ENCODE results near the gene CBY1. TPM values are rescaled to one million over a fixed set of nuclear protein-coding genes. Genes with fewer than 3 reads are reported as not detected.

The CBY1 gene
- total RNA-seq, 6 experiments from 2014 or later: 21.9 to 32.4 (median 25.9) TPM

DNA sequence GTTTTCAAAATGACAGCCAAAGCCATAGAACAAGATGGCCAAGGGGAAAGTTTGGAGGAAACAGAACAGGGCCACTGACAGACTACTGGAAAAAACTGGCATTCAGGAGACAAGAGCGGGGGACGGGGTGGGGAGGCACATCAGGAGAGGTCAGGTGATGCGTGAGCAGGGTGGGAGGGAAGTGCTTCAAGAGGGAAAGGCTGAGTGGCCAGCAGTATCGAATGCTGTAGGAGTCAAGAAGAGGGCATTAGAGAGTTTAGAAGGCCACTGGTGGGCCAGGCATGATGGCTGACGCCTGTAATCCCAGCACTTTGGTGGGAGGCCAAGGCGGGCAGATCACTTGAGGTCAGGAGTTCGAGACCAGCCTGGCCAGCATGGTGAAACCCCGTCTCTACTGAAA lies 57.5 kb downstream of the CBY1 start:
- no peak for DNase-seq
- Mint-ChIP-seq H3K27ac (peak overlapping the region; percentile 17), H3K9me3 (no peaks in the 10 kb centered on the region), H3K4me1 (ENCODE audit: low read depth) (peaks cover 59% of the 10 kb centered on the region), H3K36me3 (ENCODE audit: low read depth) (peaks cover 18% of the 10 kb centered on the region), H3K27me3 (ENCODE audit: insufficient read depth) (no peaks in the 10 kb centered on the region; the same call in none of the 2 replicates), H3K4me3 (no peak overlapping the region)
- TF ChIP-seq, protein P1, sequence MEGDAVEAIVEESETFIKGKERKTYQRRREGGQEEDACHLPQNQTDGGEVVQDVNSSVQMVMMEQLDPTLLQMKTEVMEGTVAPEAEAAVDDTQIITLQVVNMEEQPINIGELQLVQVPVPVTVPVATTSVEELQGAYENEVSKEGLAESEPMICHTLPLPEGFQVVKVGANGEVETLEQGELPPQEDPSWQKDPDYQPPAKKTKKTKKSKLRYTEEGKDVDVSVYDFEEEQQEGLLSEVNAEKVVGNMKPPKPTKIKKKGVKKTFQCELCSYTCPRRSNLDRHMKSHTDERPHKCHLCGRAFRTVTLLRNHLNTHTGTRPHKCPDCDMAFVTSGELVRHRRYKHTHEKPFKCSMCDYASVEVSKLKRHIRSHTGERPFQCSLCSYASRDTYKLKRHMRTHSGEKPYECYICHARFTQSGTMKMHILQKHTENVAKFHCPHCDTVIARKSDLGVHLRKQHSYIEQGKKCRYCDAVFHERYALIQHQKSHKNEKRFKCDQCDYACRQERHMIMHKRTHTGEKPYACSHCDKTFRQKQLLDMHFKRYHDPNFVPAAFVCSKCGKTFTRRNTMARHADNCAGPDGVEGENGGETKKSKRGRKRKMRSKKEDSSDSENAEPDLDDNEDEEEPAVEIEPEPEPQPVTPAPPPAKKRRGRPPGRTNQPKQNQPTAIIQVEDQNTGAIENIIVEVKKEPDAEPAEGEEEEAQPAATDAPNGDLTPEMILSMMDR (IDR thresholded peaks at IDR 0.05): no peak

DNA sequence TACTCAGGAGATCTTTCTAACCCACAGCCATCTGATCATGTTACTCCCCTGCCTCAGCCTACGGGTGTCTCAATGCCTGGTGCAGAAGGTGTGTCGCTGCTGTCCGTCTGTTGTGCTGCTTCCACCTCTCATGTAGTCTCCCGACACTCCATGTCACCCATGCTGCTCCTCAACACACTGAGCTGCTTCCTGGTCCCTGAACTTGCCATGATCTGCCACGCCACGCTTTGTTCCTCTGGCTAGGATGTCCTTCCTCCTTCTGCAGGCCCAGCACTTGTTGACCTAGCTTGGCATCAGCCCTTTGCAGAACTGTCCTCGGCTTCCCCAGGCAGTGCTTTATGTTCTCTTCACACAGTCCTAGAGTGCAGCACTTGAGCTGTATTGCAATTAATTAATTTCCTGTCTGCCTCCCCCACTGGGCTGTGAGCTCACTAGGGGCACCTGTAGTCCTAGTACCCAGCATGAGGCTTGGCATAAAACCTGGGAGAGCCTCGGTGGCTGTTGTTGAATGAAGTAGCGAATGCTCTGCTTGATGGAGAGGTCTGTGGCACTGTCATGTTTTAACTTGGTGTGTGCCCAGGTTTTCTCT lies 58.8 kb downstream of the CBY1 start:
- Mint-ChIP-seq H3K4me1 (ENCODE audit: low read depth) (peaks cover 57% of the 10 kb centered on the region), H3K36me3 (ENCODE audit: low read depth) (peaks cover 18% of the 10 kb centered on the region), H3K9me3 (no peaks in the 10 kb centered on the region), H3K27ac (peak overlapping the region; percentile 10; the same call in 1 of the 2 replicates), H3K27me3 (ENCODE audit: insufficient read depth) (no peaks in the 10 kb centered on the region; the same call in none of the 2 replicates), H3K4me3 (no peak overlapping the region)
- DNase-seq: no peak
- TF ChIP-seq, protein P1 (IDR thresholded peaks at IDR 0.05): no peak

GRCh38 chr22:38715852-38716251 lies 59.4 kb downstream of the CBY1 start:
- TF ChIP-seq, protein P1 (IDR thresholded peaks at IDR 0.05): no peak
- Mint-ChIP-seq H3K9me3 (no peaks in the 10 kb centered on the region), H3K4me3 (no peak overlapping the region), H3K4me1 (ENCODE audit: low read depth) (peaks cover 53% of the 10 kb centered on the region), H3K36me3 (ENCODE audit: low read depth) (peaks cover 18% of the 10 kb centered on the region), H3K27ac (no peak overlapping the region), H3K27me3 (ENCODE audit: insufficient read depth) (no peaks in the 10 kb centered on the region; the same call in none of the 2 replicates)
- DNase-seq: no peak

DNA sequence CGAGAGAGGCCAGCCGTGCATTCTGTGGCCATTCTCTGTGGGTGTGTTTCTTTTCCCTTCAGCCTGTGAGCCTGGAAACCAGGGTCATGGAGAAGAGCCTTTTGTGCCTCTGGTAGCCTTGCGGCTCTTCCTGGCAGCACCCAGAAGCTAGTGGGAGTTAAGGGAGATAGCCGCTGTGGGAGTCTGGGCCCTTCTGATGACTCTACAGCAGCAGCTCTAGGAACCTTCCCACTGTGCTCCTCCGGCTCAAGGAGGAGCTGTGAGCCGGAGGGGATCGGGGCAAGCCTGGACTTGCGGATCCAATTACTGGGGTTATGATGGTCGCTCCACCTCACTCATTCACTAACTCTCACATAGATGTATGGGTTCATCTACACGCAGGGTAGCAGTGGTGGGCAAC lies 59.8 kb downstream of the CBY1 start:
- H3K27me3 Mint-ChIP-seq (ENCODE audit: insufficient read depth): no peaks in the 10 kb centered on the region; the same call in none of the 2 replicates
- H3K4me3 Mint-ChIP-seq: no peak overlapping the region
- peaks cover 19% of the 10 kb centered on the region for H3K36me3 Mint-ChIP-seq (ENCODE audit: low read depth)
- DNase-seq: no peak
- peak overlapping the region; percentile 76 for H3K27ac Mint-ChIP-seq
- no peaks in the 10 kb centered on the region for H3K9me3 Mint-ChIP-seq
- H3K4me1 Mint-ChIP-seq (ENCODE audit: low read depth): peaks cover 49% of the 10 kb centered on the region
- TF ChIP-seq, protein P1 (IDR thresholded peaks at IDR 0.05): no peak

DNA sequence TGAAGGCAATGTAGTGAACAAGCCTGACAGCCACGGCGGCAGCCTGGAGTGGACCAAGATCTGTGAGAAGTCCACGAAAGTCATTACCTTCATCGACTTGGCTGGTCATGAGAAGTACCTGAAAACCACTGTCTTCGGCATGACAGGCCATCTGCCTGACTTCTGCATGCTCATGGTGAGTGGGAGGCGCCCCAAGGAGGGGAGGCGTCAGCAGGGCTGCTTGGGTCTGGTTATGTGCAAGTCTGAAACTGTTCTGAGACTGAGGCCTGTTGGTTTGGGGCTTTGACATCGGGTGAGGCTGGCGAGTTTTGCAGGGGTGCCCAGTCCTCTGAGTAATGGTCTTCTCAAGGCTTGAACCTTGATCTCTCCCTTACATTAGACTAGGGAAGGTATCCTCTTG lies 60.4 kb downstream of the CBY1 start:
- no peaks in the 10 kb centered on the region for H3K9me3 Mint-ChIP-seq
- no peak overlapping the region for H3K4me3 Mint-ChIP-seq
- TF ChIP-seq, protein P1 (IDR thresholded peaks at IDR 0.05): no peak
- H3K27me3 Mint-ChIP-seq (ENCODE audit: insufficient read depth): no peaks in the 10 kb centered on the region; the same call in none of the 2 replicates
- peak overlapping the region; percentile 76 for H3K27ac Mint-ChIP-seq
- no peak for DNase-seq
- H3K4me1 Mint-ChIP-seq (ENCODE audit: low read depth): peaks cover 48% of the 10 kb centered on the region
- peaks cover 24% of the 10 kb centered on the region for H3K36me3 Mint-ChIP-seq (ENCODE audit: low read depth)
